BLaER1 (cell line): ENCODE data around the gene NUDT13.
"Not testable (repeated sequence)": the region's sequence is repeated elsewhere in the genome, so short reads cannot be mapped to it uniquely, and the experiment has no call there.

ENCODE experiments used
- H3K27ac ChIP-seq: shearing (Covaris generic); formaldehyde crosslinking; 2 replicates; pipeline ENCODE4 v1.8.1; 2022
- H3K27me3 ChIP-seq: shearing (Covaris generic); formaldehyde crosslinking; 2 replicates; pipeline ENCODE4 v1.8.1; 2022
- H3K36me3 ChIP-seq: shearing (Covaris generic); formaldehyde crosslinking; 2 replicates; pipeline ENCODE4 v1.8.1; 2022
- H3K4me1 ChIP-seq: shearing (Covaris generic); formaldehyde crosslinking; 2 replicates; pipeline ENCODE4 v1.8.1; 2022
- H3K4me2 ChIP-seq: shearing (Covaris generic); formaldehyde crosslinking; 2 replicates; pipeline ENCODE4 v1.8.1; 2022
- H3K4me3 ChIP-seq: shearing (Covaris generic); formaldehyde crosslinking; 2 replicates; pipeline ENCODE4 v1.8.1; 2022
- H3K9ac ChIP-seq: shearing (Covaris generic); formaldehyde crosslinking; 2 replicates; pipeline ENCODE4 v1.8.1; 2022
- H3K9me3 ChIP-seq: shearing (Covaris generic); formaldehyde crosslinking; 2 replicates; pipeline ENCODE4 v1.8.1; 2022
- H4K20me1 ChIP-seq: shearing (Covaris generic); formaldehyde crosslinking; 2 replicates; pipeline ENCODE4 v1.8.1; 2022
- Cebpa-rat ChIP-seq: shearing (Covaris generic); IDR thresholded peaks from 2 replicates; pipeline ENCODE4 v1.8.1; 2022

Gene NUDT13

GRCh38 chr10:73131301-73131700 lies 21.0 kb downstream of the NUDT13 start:
- Histone ChIP-seq H3K9ac (peak overlapping the region; percentile 2; the same call in 1 of the 2 replicates), H3K4me2 (peak overlapping the region; percentile 71), H3K4me3 (no peak overlapping the region), H3K27me3 (no peaks in the 10 kb centered on the region), H3K9me3 (no peaks in the 10 kb centered on the region), H4K20me1 (no peaks in the 10 kb centered on the region), H3K36me3 (peaks cover 82% of the 10 kb centered on the region), H3K27ac (peak overlapping the region; percentile 44; the same call in 1 of the 2 replicates), H3K4me1 (peaks cover 34% of the 10 kb centered on the region)
- TF ChIP-seq Cebpa-rat, result no peak

GRCh38 chr10:73131913-73132686 lies 21.8 kb downstream of the NUDT13 start:
- TF ChIP-seq Cebpa-rat, result no peak
- Histone ChIP-seq H3K27ac (peak overlapping the region; percentile 44), H3K4me2 (peak overlapping the region; percentile 71), H3K9ac (peak overlapping the region; percentile 2; the same call in 1 of the 2 replicates), H4K20me1 (no peaks in the 10 kb centered on the region), H3K9me3 (no peaks in the 10 kb centered on the region), H3K27me3 (no peaks in the 10 kb centered on the region), H3K36me3 (peaks cover 82% of the 10 kb centered on the region), H3K4me1 (peaks cover 34% of the 10 kb centered on the region), H3K4me3 (peak overlapping the region; percentile 0; the same call in 1 of the 2 replicates)

GRCh38 chr10:73134727-73135126 lies 24.5 kb downstream of the NUDT13 start:
- Histone ChIP-seq H3K9ac (no peak overlapping the region), H3K27ac (no peak overlapping the region), H3K4me2 (no peak overlapping the region), H4K20me1 (no peaks in the 10 kb centered on the region), H3K9me3 (no peaks in the 10 kb centered on the region), H3K36me3 (peaks cover 84% of the 10 kb centered on the region), H3K27me3 (no peaks in the 10 kb centered on the region), H3K4me1 (peaks cover 34% of the 10 kb centered on the region), H3K4me3 (no peak overlapping the region)
- no peak for TF ChIP-seq Cebpa-rat

- Histone ChIP-seq H3K27ac (no peak overlapping the region), H3K4me1 (peaks cover 21% of the 10 kb centered on the region), H3K9me3 (no peaks in the 10 kb centered on the region), H3K27me3 (no peaks in the 10 kb centered on the region), H3K4me2 (no peak overlapping the region), H3K36me3 (peaks cover 91% of the 10 kb centered on the region), H4K20me1 (no peaks in the 10 kb centered on the region), H3K4me3 (no peak overlapping the region), H3K9ac (no peak overlapping the region)
- TF ChIP-seq Cebpa-rat, result no peak
These were observed 26.4 kb downstream of the NUDT13 start for GRCh38 chr10:73136627-73137026.

GRCh38 chr10:73139251-73139650 lies 29.0 kb downstream of the NUDT13 start:
- H3K4me3 ChIP-seq, result no peak overlapping the region
- H3K27ac ChIP-seq, result no peak overlapping the region
- no peak for TF ChIP-seq Cebpa-rat
- H3K36me3 ChIP-seq, result peaks cover 99% of the 10 kb centered on the region
- no peaks in the 10 kb centered on the region for H4K20me1 ChIP-seq
- H3K27me3 ChIP-seq, result no peaks in the 10 kb centered on the region
- H3K4me1 ChIP-seq, result no peaks in the 10 kb centered on the region
- H3K9ac ChIP-seq, result no peak overlapping the region; the same call in 1 of the 2 replicates
- H3K9me3 ChIP-seq, result no peaks in the 10 kb centered on the region
- no peak overlapping the region for H3K4me2 ChIP-seq

GRCh38 chr10:73141603-73142002 lies 31.3 kb downstream of the NUDT13 start:
- Histone ChIP-seq H4K20me1 (no peaks in the 10 kb centered on the region), H3K9ac (no peak overlapping the region), H3K4me3 (no peak overlapping the region), H3K36me3 (peaks cover 99% of the 10 kb centered on the region), H3K27me3 (no peaks in the 10 kb centered on the region), H3K27ac (no peak overlapping the region), H3K4me2 (no peak overlapping the region), H3K4me1 (no peaks in the 10 kb centered on the region), H3K9me3 (no peaks in the 10 kb centered on the region)
- TF ChIP-seq Cebpa-rat, result no peak

- not testable (repeated sequence) for H3K4me2 ChIP-seq
These were observed 40.6 kb downstream of the NUDT13 start for GRCh38 chr10:73150633-73151413.

GRCh38 chr10:73152009-73152408 lies 41.8 kb downstream of the NUDT13 start:
- TF ChIP-seq Cebpa-rat, result no peak
- H3K9me3 ChIP-seq, result no peaks in the 10 kb centered on the region
- H3K27me3 ChIP-seq, result no peaks in the 10 kb centered on the region
- H3K4me3 ChIP-seq, result no peak overlapping the region
- H3K4me1 ChIP-seq, result no peaks in the 10 kb centered on the region
- H3K36me3 ChIP-seq, result peaks cover 84% of the 10 kb centered on the region
- 0 out of 2 replicates have a peak, but pooled peaks cover 10% of the 10 kb centered on the region for H4K20me1 ChIP-seq
- H3K27ac ChIP-seq, result no peak overlapping the region
- no peak overlapping the region for H3K4me2 ChIP-seq
- no peak overlapping the region for H3K9ac ChIP-seq

More at GRCh38 chr10:73150633-73151413, 40.6 kb downstream of the NUDT13 start:
- Histone ChIP-seq H4K20me1 (0 out of 2 replicates have a peak, but pooled peaks cover 10% of the 10 kb centered on the region), H3K36me3 (peaks cover 85% of the 10 kb centered on the region)
- H3K4me1 ChIP-seq, H3K4me3 ChIP-seq, H3K9me3 ChIP-seq, H3K9ac ChIP-seq, H3K27me3 ChIP-seq, H3K27ac ChIP-seq: not testable (repeated sequence)

- Histone ChIP-seq H3K9ac (no peak overlapping the region), H3K36me3 (peaks cover 85% of the 10 kb centered on the region), H3K4me3 (no peak overlapping the region), H3K27ac (no peak overlapping the region), H3K9me3 (no peaks in the 10 kb centered on the region), H3K4me2 (no peak overlapping the region), H4K20me1 (peaks cover 21% of the 10 kb centered on the region), H3K27me3 (no peaks in the 10 kb centered on the region), H3K4me1 (no peaks in the 10 kb centered on the region)
- TF ChIP-seq Cebpa-rat, result no peak
These were observed 45.8 kb downstream of the NUDT13 start for GRCh38 chr10:73156054-73156453.

- Histone ChIP-seq H4K20me1 (peaks cover 51% of the 10 kb centered on the region), H3K9ac (no peak overlapping the region), H3K36me3 (peaks cover 81% of the 10 kb centered on the region), H3K4me3 (no peak overlapping the region), H3K4me1 (no peaks in the 10 kb centered on the region; the same call in 1 of the 2 replicates), H3K9me3 (no peaks in the 10 kb centered on the region), H3K27me3 (no peaks in the 10 kb centered on the region), H3K27ac (no peak overlapping the region), H3K4me2 (no peak overlapping the region)
- TF ChIP-seq Cebpa-rat, result no peak
These were observed 48.9 kb downstream of the NUDT13 start for GRCh38 chr10:73159038-73159648.
